ENCODE data around the gene UROD. TPM values are rescaled to one million over a fixed set of nuclear protein-coding genes. Genes with fewer than 3 reads are reported as not detected.
A peak's percentile ranks its signal among the peaks of the same experiment; 100 is the strongest.

Gene UROD
- total and polyA plus RNA-seq, 10 donors, result 41.5 to 90.9 (median 67.5) TPM

DNA sequence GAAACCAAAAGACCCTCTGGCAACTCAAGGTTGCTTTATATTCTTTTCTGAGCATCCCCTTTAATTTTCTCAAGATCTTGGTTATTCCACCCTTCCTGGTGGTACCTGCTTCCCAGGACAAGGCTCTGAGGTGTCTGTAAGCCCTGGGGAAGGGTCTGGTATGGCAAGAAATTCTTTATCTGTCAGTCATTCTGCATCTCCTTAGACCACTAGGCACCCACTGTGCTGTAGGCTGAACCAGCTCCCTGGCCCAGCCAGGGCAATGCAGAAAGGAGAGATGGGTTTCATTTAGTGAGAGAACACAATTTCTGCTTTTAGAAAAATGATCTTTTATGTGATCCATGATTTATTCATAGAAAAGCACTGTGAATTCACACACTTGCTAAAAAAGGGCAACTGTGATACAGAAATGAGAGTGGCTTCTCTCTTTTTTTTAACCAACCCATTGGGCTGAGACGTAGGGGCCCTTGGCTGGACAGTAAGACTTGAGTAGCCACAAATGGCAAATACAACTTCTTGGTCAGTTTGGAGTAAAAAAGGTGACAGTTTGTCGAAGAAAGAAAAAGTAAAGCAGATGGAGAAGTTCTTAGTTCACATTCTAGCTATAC lies 4.1 kb downstream of the UROD start:
- Histone ChIP-seq H3K9me3 (no peaks in the 10 kb centered on the region), H3K36me3 (peaks cover 0 to 32% (median 2%) of the 10 kb centered on the region in 6 donors), H3K27ac (no peak overlapping the region), H3K4me3 (no peak overlapping the region), H3K4me1 (peaks cover 18 to 39% (median 36%) of the 10 kb centered on the region in 6 donors), H3K27me3 (replicated peaks in 1 of 7) (no peaks in the 10 kb centered on the region)
- WGBS, 5 donors, result 57 to 72% (median 59%) methylated on average over 2 of the region's 2 CpGs
- DNase-seq, result no peak
- intact Hi-C loops (cut with DNase I; ENCODE audit: low total_unique reads), result loop anchor here (2.0 kb wide), 1 partner anchor 285 kb away; no protein-coding TSS in a partner anchor
- TF ChIP-seq, protein P1, sequence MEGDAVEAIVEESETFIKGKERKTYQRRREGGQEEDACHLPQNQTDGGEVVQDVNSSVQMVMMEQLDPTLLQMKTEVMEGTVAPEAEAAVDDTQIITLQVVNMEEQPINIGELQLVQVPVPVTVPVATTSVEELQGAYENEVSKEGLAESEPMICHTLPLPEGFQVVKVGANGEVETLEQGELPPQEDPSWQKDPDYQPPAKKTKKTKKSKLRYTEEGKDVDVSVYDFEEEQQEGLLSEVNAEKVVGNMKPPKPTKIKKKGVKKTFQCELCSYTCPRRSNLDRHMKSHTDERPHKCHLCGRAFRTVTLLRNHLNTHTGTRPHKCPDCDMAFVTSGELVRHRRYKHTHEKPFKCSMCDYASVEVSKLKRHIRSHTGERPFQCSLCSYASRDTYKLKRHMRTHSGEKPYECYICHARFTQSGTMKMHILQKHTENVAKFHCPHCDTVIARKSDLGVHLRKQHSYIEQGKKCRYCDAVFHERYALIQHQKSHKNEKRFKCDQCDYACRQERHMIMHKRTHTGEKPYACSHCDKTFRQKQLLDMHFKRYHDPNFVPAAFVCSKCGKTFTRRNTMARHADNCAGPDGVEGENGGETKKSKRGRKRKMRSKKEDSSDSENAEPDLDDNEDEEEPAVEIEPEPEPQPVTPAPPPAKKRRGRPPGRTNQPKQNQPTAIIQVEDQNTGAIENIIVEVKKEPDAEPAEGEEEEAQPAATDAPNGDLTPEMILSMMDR (IDR thresholded peaks at IDR 0.05 in 8 of 11, conservative IDR thresholded peaks at IDR 0.05 in 3 of 11), result no peak
- TF ChIP-seq POLR2A (IDR thresholded peaks at IDR 0.05) (no peak), POLR2AphosphoS5 (IDR thresholded peaks at IDR 0.05) (no peak)

DNA sequence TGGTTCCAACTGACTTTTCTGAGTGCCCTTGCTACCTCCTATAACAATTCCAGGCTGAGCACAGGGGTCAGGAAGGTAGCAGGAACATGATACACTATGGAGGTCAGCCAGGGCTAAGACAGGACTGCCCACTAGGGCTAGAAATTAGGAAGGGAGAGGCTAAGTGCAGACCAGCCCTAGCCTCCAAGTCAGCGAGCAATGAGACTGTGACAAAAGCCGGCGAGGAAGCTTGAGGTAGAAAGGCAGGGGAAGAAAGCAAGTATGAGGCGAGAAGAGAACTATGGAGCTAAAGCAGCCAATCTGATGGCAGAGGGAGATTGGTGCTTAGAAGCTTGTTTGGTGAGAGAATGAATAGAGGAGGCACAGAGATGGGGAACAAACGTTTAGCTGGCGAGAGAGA lies 4.7 kb downstream of the UROD start:
- Histone ChIP-seq H3K9me3 (no peaks in the 10 kb centered on the region), H3K36me3 (peaks cover 0 to 32% (median 2%) of the 10 kb centered on the region in 6 donors), H3K4me3 (no peak overlapping the region), H3K4me1 (peaks cover 12 to 33% (median 30%) of the 10 kb centered on the region in 6 donors), H3K27ac (no peak overlapping the region), H3K27me3 (replicated peaks in 1 of 7) (no peaks in the 10 kb centered on the region)
- DNase-seq, result no peak
- TF ChIP-seq POLR2AphosphoS5 (IDR thresholded peaks at IDR 0.05) (no peak), POLR2A (IDR thresholded peaks at IDR 0.05) (no peak)
- TF ChIP-seq, protein P1 (IDR thresholded peaks at IDR 0.05 in 8 of 11, conservative IDR thresholded peaks at IDR 0.05 in 3 of 11), result no peak
- intact Hi-C loops (cut with DNase I; ENCODE audit: low total_unique reads), result loop anchor here (2.0 kb wide), 1 partner anchor 284 kb away; no protein-coding TSS in a partner anchor
- WGBS, 5 donors, result 48 to 64% (median 54%) methylated on average over 6 of the region's 6 CpGs

DNA sequence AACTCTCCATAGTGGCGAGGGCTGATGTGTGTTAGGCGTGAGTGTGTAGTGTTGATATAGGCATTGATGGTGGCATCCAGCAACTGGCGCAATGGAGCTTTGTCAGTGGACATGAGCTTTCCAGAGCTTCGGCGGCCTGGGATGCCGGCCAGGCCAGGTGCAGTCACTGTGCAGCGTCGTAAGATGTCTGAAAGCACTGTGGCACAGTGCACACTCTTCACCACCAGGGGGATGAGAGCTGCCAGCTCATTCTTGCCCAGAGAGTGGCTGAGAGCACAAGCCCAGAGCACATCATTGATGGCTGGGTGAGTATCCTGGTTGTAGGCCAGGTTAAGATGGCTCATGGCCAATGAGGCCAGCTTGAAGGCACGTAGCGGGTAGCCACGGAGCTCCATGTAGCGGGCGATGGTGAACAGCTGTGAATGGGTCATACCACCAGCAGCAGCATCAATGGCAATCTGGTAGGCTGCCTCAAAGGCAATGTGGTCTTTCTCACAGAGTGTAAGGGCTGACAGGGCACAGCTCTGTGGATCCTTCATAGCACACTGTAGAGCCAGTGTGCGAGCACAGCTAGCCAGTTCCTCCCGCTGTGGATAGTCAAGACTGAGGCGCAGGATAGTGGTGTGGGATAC lies 6.7 kb downstream of the UROD start:
- intact Hi-C loops (cut with DNase I; ENCODE audit: low total_unique reads), result no loop called here
- DNase-seq, result no peak

More for the DNA sequence above, 6.7 kb downstream of the UROD start:
- no peak for TF ChIP-seq POLR2AphosphoS5 (IDR thresholded peaks at IDR 0.05)
- TF ChIP-seq, protein P1 (IDR thresholded peaks at IDR 0.05 in 8 of 11, conservative IDR thresholded peaks at IDR 0.05 in 3 of 11), result peak; percentile 54 to 82 (median 72)
- WGBS, 5 donors, result 65 to 75% (median 72%) methylated on average over 15 to 16 of the region's 16 CpGs
- H3K27ac ChIP-seq, result no peak overlapping the region
- peaks cover 0 to 25% (median 2%) of the 10 kb centered on the region in 6 donors for H3K36me3 ChIP-seq
- H3K4me1 ChIP-seq, result peaks cover 0 to 14% (median 12%) of the 10 kb centered on the region in 6 donors
- no peak overlapping the region for H3K4me3 ChIP-seq
- H3K27me3 ChIP-seq (replicated peaks in 1 of 7), result no peaks in the 10 kb centered on the region
- H3K9me3 ChIP-seq, result no peaks in the 10 kb centered on the region

Data from spleen (tissue), 11 donors.